T-helper 1 cell (primary cell): ENCODE measurements around the gene CPNE8.

ENCODE experiments used
- DNase-seq, 5 donors: peaks; one replicate each; pipeline ENCODE4 v3.0.0-alpha.2; 2012 to 2020

Gene CPNE8

GRCh38 chr12:38614171-38614570 lies 291.2 kb downstream of the CPNE8 start:
- DNase-seq: no peak

DNA sequence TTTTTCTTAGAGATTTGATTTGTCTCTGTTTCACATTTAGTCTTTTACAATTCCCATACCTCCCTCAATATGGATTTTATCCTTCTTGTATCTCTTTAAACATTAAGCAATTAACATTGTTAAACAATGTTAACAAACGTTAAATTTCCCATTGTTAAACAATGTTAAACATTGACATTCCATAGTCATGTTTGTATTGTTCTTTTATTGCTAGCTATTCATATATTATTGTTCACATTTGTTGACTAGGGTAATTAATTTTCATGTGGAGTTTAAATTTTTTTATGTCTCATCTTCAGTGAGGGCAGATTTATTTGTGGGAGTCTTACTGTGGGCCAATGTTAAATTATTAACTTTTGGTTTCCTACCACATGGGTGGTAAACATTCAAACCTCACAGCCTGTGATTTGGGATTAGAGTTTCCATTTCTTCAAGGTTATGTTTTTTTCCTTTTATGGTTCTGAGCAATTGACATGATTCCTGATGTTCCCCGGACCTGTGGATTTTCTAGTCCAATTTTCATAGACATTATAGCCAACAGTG lies 294.5 kb downstream of the CPNE8 start:
- DNase-seq: no peak

DNA sequence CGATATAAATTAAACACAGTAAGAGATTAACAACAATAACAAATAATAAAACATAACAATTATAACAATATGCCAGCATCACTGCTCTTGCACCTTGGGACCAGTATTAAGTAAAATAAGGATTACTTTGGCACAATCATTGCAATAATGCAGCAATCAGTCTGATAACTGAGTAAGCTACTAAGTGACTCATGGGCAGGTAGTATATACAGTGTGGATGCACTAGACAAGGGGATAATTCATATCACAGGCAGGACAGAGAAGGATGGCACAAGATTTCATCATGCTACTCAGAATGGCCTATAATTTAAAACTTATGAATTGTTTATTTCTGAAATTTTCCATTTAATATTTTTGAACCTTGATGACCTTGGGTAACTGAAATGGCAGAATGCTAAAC lies 298.1 kb downstream of the CPNE8 start:
- no peak for DNase-seq
